GM23248 (cell line): ENCODE results near the gene STEAP1. TPM values are rescaled to one million over a fixed set of nuclear protein-coding genes. Genes with fewer than 3 reads are reported as not detected.

Experiments
- DNase-seq: peaks from one replicate; pipeline ENCODE4 v3.0.0-alpha.2; 2015
- H2AFZ ChIP-seq: fragments of 200-600 bp; sonication (generic); 2 replicates; pipeline ENCODE4 v1.6.1; 2016; ENCODE audit warnings: antibody characterized with exemption
- H3F3A ChIP-seq: fragments of 200-600 bp; sonication (generic); 2 replicates; pipeline ENCODE4 v1.6.1; 2016; ENCODE audit warnings: mild to moderate bottlenecking, antibody characterized with exemption, mixed run types; ENCODE audit not compliant: insufficient read depth
- H3K27ac ChIP-seq: fragments of 200-600 bp; sonication (generic); 2 replicates; pipeline ENCODE4 v1.5.1; 2016; ENCODE audit warnings: mild to moderate bottlenecking
- H3K27me3 ChIP-seq: fragments of 200-600 bp; sonication (generic); replicated peaks from 2 replicates; pipeline ENCODE4 v1.6.1; 2016; ENCODE audit warnings: mild to moderate bottlenecking; ENCODE audit not compliant: insufficient read depth
- H3K36me3 ChIP-seq: fragments of 200-600 bp; sonication (generic); 2 replicates; pipeline ENCODE4 v1.6.1; 2016; ENCODE audit warnings: low read depth, mild to moderate bottlenecking
- H3K4me1 ChIP-seq: fragments of 200-600 bp; sonication (generic); 2 replicates; pipeline ENCODE4 v1.6.1; 2016; ENCODE audit warnings: mild to moderate bottlenecking; ENCODE audit not compliant: insufficient read depth
- H3K4me2 ChIP-seq: fragments of 200-600 bp; sonication (generic); one replicate; pipeline ENCODE4 v1.6.1; 2016; ENCODE audit warnings: mild to moderate bottlenecking; ENCODE audit not compliant: unreplicated experiment
- H3K4me3 ChIP-seq: fragments of 200-600 bp; sonication (generic); 2 replicates; pipeline ENCODE4 v1.5.1; 2016; ENCODE audit warnings: mild to moderate bottlenecking
- H3K79me2 ChIP-seq: fragments of 200-600 bp; sonication (generic); 2 replicates; pipeline ENCODE4 v1.6.1; 2016; ENCODE audit warnings: mild to moderate bottlenecking; ENCODE audit not compliant: insufficient read depth
- H3K9ac ChIP-seq: fragments of 200-600 bp; sonication (generic); 2 replicates; pipeline ENCODE4 v1.6.1; 2016; ENCODE audit warnings: mild to moderate bottlenecking
- H3K9me2 ChIP-seq: fragments of 200-600 bp; sonication (generic); 2 replicates; pipeline ENCODE4 v1.6.1; 2016; ENCODE audit warnings: mixed run types, mild to moderate bottlenecking, moderate library complexity; ENCODE audit not compliant: insufficient read depth
- H3K9me3 ChIP-seq: fragments of 200-600 bp; sonication (generic); one replicate; pipeline ENCODE4 v1.6.1; 2017; ENCODE audit warnings: low read depth
- H4K20me1 ChIP-seq: fragments of 200-600 bp; sonication (generic); 2 replicates; pipeline ENCODE4 v1.6.0; 2016; ENCODE audit not compliant: insufficient read depth
- EZH2 ChIP-seq: fragments of 200-600 bp; sonication (generic); IDR thresholded peaks from 2 replicates; pipeline ENCODE4 v1.6.1; 2018; ENCODE audit warnings: antibody characterized with exemption, mild to moderate bottlenecking; ENCODE audit not compliant: insufficient read depth, poor library complexity, severe bottlenecking
- EZH2phosphoT487 ChIP-seq: fragments of 200-600 bp; sonication (generic); IDR thresholded peaks from 2 replicates; pipeline ENCODE4 v1.6.1; 2018; ENCODE audit warnings: antibody characterized with exemption, moderate library complexity, mild to moderate bottlenecking, low read depth; ENCODE audit not compliant: insufficient read depth
- WGBS, 2 experiments: methylation state at CpG; one replicate each; pipeline ENCODE4 v1.1.6; 2015 to 2017; ENCODE audit warnings: low lambda C conversion rate in 2 of 2, low coverage in 1 of 2; ENCODE audit errors: missing lambda C conversion rate in 2 of 2; 5-methylcytosine and 5-hydroxymethylcytosine counted together
- in situ Hi-C: fragments of 300-500 bp; cut with MboI; formaldehyde crosslinking; loops from 2 replicates; pipeline ENCODE4 v1.15.0; 2020
- polyA plus RNA-seq: library from polyadenylated mRNA; unstranded; fragments of >200 nt; fragmentation: Nextera tagmentation; extraction: Ambion mirVana; gene quantifications from 2 replicates; pipeline ENCODE4 v1.2.1, GENCODE V29; 2016
- total RNA-seq: library from RNA; depleted of rRNA; stranded (reverse); fragments of >200 nt; shearing (Covaris generic); gene quantifications from 2 replicates; pipeline ENCODE4 v1.2.3, GENCODE V29; 2014

The STEAP1 gene
- total and polyA plus RNA-seq, 2 experiments from 2014 or later: 97.7 to 140 TPM

- DNase-seq: peak; percentile 20
- peak overlapping the region; percentile 88 for H2AFZ ChIP-seq
- peak overlapping the region; percentile 77 for H3K27ac ChIP-seq
- H3K36me3 ChIP-seq: no peaks in the 10 kb centered on the region
- H3K4me2 ChIP-seq: peak overlapping the region; percentile 92
- H3K4me1 ChIP-seq: peaks cover 32% of the 10 kb centered on the region
- H4K20me1 ChIP-seq: no peaks in the 10 kb centered on the region
- peak overlapping the region; percentile 85 for H3K4me3 ChIP-seq
- in situ Hi-C loops: no loop called here
- no peaks in the 10 kb centered on the region for H3K9me2 ChIP-seq
- peak overlapping the region; percentile 87 for H3K9ac ChIP-seq
- peaks cover 48% of the 10 kb centered on the region for H3K79me2 ChIP-seq
- WGBS, 2 experiments: 15 to 21% methylated on average over 5 of the region's 5 CpGs
- TF ChIP-seq EZH2 (no peak), EZH2phosphoT487 (no peak)
- no peaks in the 10 kb centered on the region for H3K9me3 ChIP-seq
- no peaks in the 10 kb centered on the region for H3K27me3 ChIP-seq
- H3F3A ChIP-seq: peaks cover 10% of the 10 kb centered on the region; the same call in 1 of the 2 replicates
Observed at GRCh38 chr7:90210475-90210874, 56.2 kb downstream of the STEAP1 start.

GRCh38 chr7:90210981-90211380 is 56.7 kb downstream of the STEAP1 start:
- H3K4me3 ChIP-seq: peak overlapping the region; percentile 85
- WGBS, 2 experiments: 32 to 34% methylated on average over 11 of the region's 11 CpGs
- TF ChIP-seq EZH2 (no peak), EZH2phosphoT487 (no peak)
- peak overlapping the region; percentile 88 for H2AFZ ChIP-seq
- peaks cover 35% of the 10 kb centered on the region for H3K4me1 ChIP-seq
- peak; percentile 43 for DNase-seq
- no peaks in the 10 kb centered on the region for H3K27me3 ChIP-seq
- H3K9me3 ChIP-seq: no peaks in the 10 kb centered on the region
- H3K27ac ChIP-seq: peak overlapping the region; percentile 77
- no peaks in the 10 kb centered on the region for H3K36me3 ChIP-seq
- in situ Hi-C loops: no loop called here
- H3K9ac ChIP-seq: peak overlapping the region; percentile 87
- H3F3A ChIP-seq: peaks cover 15% of the 10 kb centered on the region; the same call in 1 of the 2 replicates
- no peaks in the 10 kb centered on the region for H3K9me2 ChIP-seq
- H4K20me1 ChIP-seq: no peaks in the 10 kb centered on the region
- peak overlapping the region; percentile 92 for H3K4me2 ChIP-seq
- H3K79me2 ChIP-seq: peaks cover 53% of the 10 kb centered on the region

DNA sequence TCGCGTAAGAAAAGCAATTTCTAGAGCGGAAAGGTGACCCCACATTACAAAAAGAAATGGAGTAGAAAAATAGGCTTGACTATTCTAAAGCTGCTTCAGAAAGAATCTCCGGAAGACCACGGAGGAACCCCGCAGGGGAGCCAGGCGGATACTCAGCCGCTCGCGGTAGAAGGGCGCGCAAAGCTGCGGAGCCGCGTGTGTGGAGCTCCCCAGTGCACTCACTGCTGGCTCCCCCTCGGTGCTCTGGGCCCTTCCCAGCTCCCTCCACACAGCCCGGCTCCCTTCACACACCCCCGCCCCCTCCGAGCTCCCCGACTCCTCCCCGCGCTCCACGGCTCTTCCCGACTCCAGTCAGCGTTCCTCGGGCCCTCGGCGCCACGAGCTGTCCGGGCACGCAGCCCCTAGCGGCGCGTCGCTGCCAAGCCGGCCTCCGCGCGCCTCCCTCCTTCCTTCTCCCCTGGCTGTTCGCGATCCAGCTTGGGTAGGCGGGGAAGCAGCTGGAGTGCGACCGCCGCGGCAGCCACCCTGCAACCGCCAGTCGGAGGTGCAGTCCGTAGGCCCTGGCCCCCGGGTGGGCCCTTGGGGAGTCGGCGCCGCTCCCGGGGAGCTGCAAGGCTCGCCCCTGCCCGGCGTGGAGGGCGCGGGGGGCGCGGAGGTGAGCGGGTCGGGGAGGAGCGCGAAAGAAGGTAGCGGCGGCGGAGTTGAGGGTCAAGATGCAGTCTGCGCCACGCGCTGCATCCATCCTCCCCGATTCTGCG is 57.3 kb downstream of the STEAP1 start, which contains the start of gene STEAP2:
Gene STEAP2 (plus strand): TSS at position 350 of the 758 bp plus-strand sequence. CDS start 13,343 bp downstream, outside the sequence.
- peak within 1 kb of the TSS; percentile 85 for H3K4me3 ChIP-seq
- H3K9me2 ChIP-seq: no peaks in the 10 kb centered on the region
- 1% methylated on average over 42 to 67 of the region's 73 CpGs for WGBS, 2 experiments
- H3K9ac ChIP-seq: peak within 1 kb of the TSS; percentile 87
- H4K20me1 ChIP-seq: no peaks in the 10 kb centered on the region
- in situ Hi-C loops: no loop called here
- H3K4me1 ChIP-seq: peaks cover 41% of the 10 kb centered on the region
- H3K9me3 ChIP-seq: no peaks in the 10 kb centered on the region
- no peaks in the 10 kb centered on the region for H3K36me3 ChIP-seq
- TF ChIP-seq EZH2phosphoT487 (no peak), EZH2 (no peak)
- DNase-seq: peak; percentile 99
- H3K79me2 ChIP-seq: peaks cover 55% of the 10 kb centered on the region
- H3K27me3 ChIP-seq: no peaks in the 10 kb centered on the region
- H2AFZ ChIP-seq: peak within 1 kb of the TSS; percentile 88
- H3K27ac ChIP-seq: peak within 1 kb of the TSS; percentile 77
- peaks cover 21% of the 10 kb centered on the region; the same call in 1 of the 2 replicates for H3F3A ChIP-seq
- H3K4me2 ChIP-seq: peak within 1 kb of the TSS; percentile 92

GRCh38 chr7:90212149-90212495 is 57.9 kb downstream of the STEAP1 start:
- peak overlapping the region; percentile 85 for H3K4me3 ChIP-seq
- peak overlapping the region; percentile 79 for H2AFZ ChIP-seq
- DNase-seq: no peak
- no peaks in the 10 kb centered on the region for H3K9me2 ChIP-seq
- no peaks in the 10 kb centered on the region for H3K36me3 ChIP-seq
- H3K9ac ChIP-seq: peak overlapping the region; percentile 87
- no peaks in the 10 kb centered on the region for H3K27me3 ChIP-seq
- H3K79me2 ChIP-seq: peaks cover 60% of the 10 kb centered on the region
- TF ChIP-seq EZH2phosphoT487: no peak
- no peak for TF ChIP-seq EZH2
- H3K9me3 ChIP-seq: no peaks in the 10 kb centered on the region
- WGBS, 2 experiments: 2 to 5% methylated on average over 5 to 6 of the region's 6 CpGs
- peak overlapping the region; percentile 77 for H3K27ac ChIP-seq
- peaks cover 45% of the 10 kb centered on the region for H3K4me1 ChIP-seq
- H4K20me1 ChIP-seq: no peaks in the 10 kb centered on the region
- in situ Hi-C loops: no loop called here
- H3F3A ChIP-seq: peaks cover 26% of the 10 kb centered on the region
- peak overlapping the region; percentile 92 for H3K4me2 ChIP-seq
